ENCODE data around the gene FJX1.

DNA sequence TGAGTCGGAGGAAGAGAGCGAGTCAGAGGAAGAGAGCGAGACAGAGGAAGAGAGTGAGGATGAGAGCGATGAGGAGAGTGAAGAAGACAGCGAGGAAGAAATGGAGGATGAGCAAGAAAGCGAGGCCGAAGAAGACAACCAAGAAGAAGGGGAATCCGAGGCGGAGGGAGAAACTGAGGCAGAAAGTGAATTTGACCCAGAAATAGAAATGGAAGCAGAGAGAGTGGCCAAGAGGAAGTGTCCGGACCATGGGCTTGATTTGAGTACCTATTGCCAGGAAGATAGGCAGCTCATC is 45.1 kb downstream of the FJX1 start:
- TF ChIP-seq, protein P1, sequence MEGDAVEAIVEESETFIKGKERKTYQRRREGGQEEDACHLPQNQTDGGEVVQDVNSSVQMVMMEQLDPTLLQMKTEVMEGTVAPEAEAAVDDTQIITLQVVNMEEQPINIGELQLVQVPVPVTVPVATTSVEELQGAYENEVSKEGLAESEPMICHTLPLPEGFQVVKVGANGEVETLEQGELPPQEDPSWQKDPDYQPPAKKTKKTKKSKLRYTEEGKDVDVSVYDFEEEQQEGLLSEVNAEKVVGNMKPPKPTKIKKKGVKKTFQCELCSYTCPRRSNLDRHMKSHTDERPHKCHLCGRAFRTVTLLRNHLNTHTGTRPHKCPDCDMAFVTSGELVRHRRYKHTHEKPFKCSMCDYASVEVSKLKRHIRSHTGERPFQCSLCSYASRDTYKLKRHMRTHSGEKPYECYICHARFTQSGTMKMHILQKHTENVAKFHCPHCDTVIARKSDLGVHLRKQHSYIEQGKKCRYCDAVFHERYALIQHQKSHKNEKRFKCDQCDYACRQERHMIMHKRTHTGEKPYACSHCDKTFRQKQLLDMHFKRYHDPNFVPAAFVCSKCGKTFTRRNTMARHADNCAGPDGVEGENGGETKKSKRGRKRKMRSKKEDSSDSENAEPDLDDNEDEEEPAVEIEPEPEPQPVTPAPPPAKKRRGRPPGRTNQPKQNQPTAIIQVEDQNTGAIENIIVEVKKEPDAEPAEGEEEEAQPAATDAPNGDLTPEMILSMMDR (conservative IDR thresholded peaks at IDR 0.05; ENCODE audit: low read depth, low read length) = no peak
- no peak for TF ChIP-seq EZH2 (IDR thresholded peaks at IDR 0.05; ENCODE audit: low read length, unreplicated experiment)

Measured in PC-3 (cell line).